NCI-H446 treated with DMSO at 0.1 percent for 48 hours (cell line): ENCODE measurements around the gene PGA3.
"Not testable (repeated sequence)": the region's sequence is repeated elsewhere in the genome, so short reads cannot be mapped to it uniquely, and the experiment has no call there.

ENCODE experiments used
- DNase-seq: peaks from one replicate; lab custom pipeline; 2025; lab: John Stamatoyannopoulos, UW

PGA3 gene

GRCh38 chr11:61202950-61203746, at the start of gene PGA3:
TSS of gene PGA3 (plus strand) at chr11:61203515. CDS start at chr11:61203565, 50 bp downstream.
- DNase-seq = not testable (repeated sequence)

- no peak for DNase-seq
Observed at GRCh38 chr11:61153593-61154095, 49.7 kb upstream of the PGA3 start.

- no peak for DNase-seq
Observed at GRCh38 chr11:61154528-61154927, 48.8 kb upstream of the PGA3 start.

DNA sequence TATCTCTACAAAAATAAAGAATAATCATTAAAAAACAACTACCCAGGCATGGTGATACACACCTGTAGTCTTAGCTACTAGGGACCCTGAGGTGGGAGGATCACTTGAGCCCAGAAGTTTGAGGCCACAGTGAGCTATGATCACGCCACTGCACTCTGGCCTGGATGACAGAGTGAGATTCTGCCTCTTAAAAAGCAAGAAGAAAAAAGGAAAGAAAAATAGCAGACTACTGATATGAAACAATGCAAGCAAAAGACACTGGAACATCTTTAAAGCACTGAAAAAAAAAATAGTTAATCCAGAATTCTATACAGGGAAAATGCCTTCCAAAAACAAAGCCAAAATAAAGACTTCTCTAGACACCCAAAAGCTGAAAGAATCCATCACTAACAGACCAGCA, 48.0 kb upstream of the PGA3 start:
- no peak for DNase-seq

- no peak for DNase-seq
Observed at GRCh38 chr11:61155741-61156140, 47.6 kb upstream of the PGA3 start.

GRCh38 chr11:61157743-61158142, 45.6 kb upstream of the PGA3 start:
- DNase-seq = no peak

DNA sequence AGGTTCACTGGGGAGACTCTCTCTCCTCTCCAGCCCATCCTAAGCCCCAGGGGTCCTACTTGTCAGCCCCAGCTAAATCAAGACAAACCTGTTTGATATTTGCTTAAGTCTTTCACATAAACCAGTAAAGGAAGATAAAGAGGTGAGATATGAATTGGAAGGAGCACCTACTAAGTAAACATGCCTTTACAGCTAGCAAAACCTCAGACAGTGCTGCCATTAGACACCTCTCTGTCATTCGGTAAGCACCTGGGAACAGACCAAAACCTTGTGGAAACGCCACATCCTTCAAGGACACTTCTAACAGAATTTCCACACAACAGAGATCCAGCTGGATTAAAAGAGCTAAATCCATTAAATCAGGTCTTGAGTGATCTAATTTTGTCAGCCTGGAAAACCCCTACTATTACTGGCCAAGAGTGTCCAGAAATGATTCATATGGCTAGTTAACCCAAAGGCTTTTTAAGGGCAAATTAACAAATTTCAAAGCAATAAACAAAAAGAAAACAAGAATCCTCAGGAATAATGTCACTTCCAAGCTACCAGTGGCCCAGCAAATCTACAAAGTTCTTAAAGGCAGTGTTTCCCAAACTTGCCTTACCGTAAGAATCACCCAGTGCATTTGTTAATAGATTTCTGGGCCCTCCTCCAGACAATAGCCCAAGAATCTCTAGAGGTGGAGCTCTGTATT, 44.5 kb upstream of the PGA3 start:
- DNase-seq = no peak

- DNase-seq = no peak
Observed at GRCh38 chr11:61160487-61161189, 42.7 kb upstream of the PGA3 start.

- peak; percentile 80 for DNase-seq
Observed at GRCh38 chr11:61161190-61162091, 41.9 kb upstream of the PGA3 start, which contains the start of gene VPS37C. TSS of gene VPS37C (minus strand) at chr11:61161426. CDS start at chr11:61138829, 22,597 bp downstream.

GRCh38 chr11:61162092-61162941, 41.0 kb upstream of the PGA3 start:
- peak; percentile 27 for DNase-seq

DNA sequence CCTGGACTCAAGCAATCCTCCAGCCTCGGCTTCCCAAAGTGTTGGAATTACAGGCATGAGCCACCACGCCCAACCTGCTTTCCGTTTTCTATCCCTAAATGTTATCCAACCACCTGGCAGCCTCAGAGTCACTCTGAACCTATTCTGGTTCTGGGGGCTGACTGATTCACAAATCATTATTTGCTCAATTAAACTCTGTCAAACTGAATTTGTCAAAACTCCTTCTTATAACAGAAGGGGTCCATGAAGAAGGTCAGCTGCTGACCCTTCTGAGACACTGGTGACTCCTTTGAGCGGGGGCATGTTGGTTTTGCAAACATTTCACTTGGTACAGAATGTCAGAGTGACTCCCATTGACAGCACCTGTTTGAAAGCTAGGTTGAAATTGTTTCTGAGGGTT, 40.3 kb upstream of the PGA3 start:
- DNase-seq = no peak

- DNase-seq = no peak
Observed at GRCh38 chr11:61163714-61164605, 39.4 kb upstream of the PGA3 start.

- DNase-seq = no peak
Observed at GRCh38 chr11:61164606-61165424, 38.5 kb upstream of the PGA3 start.

- not testable (repeated sequence) for DNase-seq
Observed at GRCh38 chr11:61165785-61166184, 37.5 kb upstream of the PGA3 start.

GRCh38 chr11:61166331-61166730, 37.0 kb upstream of the PGA3 start:
- DNase-seq = not testable (repeated sequence)

- no peak for DNase-seq
Observed at GRCh38 chr11:61168042-61168688, 35.1 kb upstream of the PGA3 start.

DNA sequence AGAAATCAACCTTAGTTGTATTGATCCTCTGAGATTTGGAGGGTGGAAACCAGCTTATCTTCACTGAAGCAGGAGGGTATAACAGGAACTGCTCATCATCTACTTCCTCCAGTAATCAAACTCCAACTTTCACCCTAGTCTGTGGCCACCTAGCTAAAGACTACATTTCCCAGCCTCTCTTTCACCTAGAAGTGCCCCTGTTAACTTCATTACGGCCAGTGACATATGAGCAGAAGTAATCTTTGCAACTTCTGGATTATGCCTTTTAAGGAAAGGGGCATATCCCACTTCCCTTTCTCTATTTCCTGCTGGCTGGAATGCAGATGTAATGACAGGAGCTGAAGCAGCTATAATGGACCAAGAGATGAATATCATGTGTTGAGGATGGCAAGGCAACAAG, 34.5 kb upstream of the PGA3 start:
- no peak for DNase-seq

- no peak for DNase-seq
Observed at GRCh38 chr11:61170566-61170965, 32.7 kb upstream of the PGA3 start.
